HepG2 (cell line): ENCODE data around the gene DPEP3. TPM values are rescaled to one million over a fixed set of nuclear protein-coding genes. Genes with fewer than 3 reads are reported as not detected.

ENCODE experiments used
- ATRX ChIP-seq: sonication (generic); formaldehyde crosslinking; IDR thresholded peaks from 2 replicates; pipeline ENCODE4 v1.4.0; 2020; ENCODE audit warnings: missing genetic modification reagents, borderline replicate concordance
- GRHL1 ChIP-seq: sonication (generic); formaldehyde crosslinking; conservative IDR thresholded peaks from 2 replicates; pipeline ENCODE4 v1.8.0; 2022; ENCODE audit warnings: missing genetic modification reagents
- MLXIP ChIP-seq: sonication (generic); formaldehyde crosslinking; IDR thresholded peaks from 2 replicates; pipeline ENCODE4 v1.9.0; 2021; ENCODE audit warnings: missing genetic modification reagents, borderline replicate concordance
- MTERF4 ChIP-seq: sonication (generic); formaldehyde crosslinking; IDR thresholded peaks from 2 replicates; pipeline ENCODE4 v1.8.0; 2023; ENCODE audit warnings: mild to moderate bottlenecking, missing genetic modification reagents
- NCOA5 ChIP-seq: sonication (generic); formaldehyde crosslinking; IDR thresholded peaks from 2 replicates; pipeline ENCODE4 v1.4.0; 2020; ENCODE audit warnings: missing genetic modification reagents
- NFE2 ChIP-seq: sonication (generic); formaldehyde crosslinking; IDR thresholded peaks from 2 replicates; pipeline ENCODE4 v1.4.0; 2020; ENCODE audit warnings: missing genetic modification reagents
- NFIC ChIP-seq: IDR thresholded peaks from 2 replicates; pipeline ENCODE4 v1.6.1; 2012; ENCODE audit warnings: mild to moderate bottlenecking, low read length, inconsistent platforms
- RERE ChIP-seq: IDR thresholded peaks from 2 replicates; pipeline ENCODE4 v1.6.1; 2016; ENCODE audit warnings: low read depth, missing genetic modification reagents, missing compliant biosample characterization
- TAF15 ChIP-seq: fragments of 200-400 bp; formaldehyde crosslinking; IDR thresholded peaks from one replicate; pipeline ENCODE4 v1.6.1; 2018; ENCODE audit warnings: mild to moderate bottlenecking, low read depth, low read length; ENCODE audit not compliant: poor library complexity, severe bottlenecking
- ZNF136 ChIP-seq: sonication (generic); formaldehyde crosslinking; IDR thresholded peaks from 2 replicates; pipeline ENCODE4 v1.8.1; 2022; ENCODE audit warnings: low read depth, mild to moderate bottlenecking, moderate library complexity, missing genetic modification reagents
- ZNF646 ChIP-seq: sonication (generic); formaldehyde crosslinking; IDR thresholded peaks from 2 replicates; pipeline ENCODE4 v1.9.0; 2021; ENCODE audit warnings: mild to moderate bottlenecking, missing genetic modification reagents
- polyA plus RNA-seq, 8 experiments: library from polyadenylated mRNA; depleted of rRNA in 3 of 8; stranded (reverse) in 7 of 8; unstranded in 1 of 8; fragments of >200 nt; fragmentation: Illumina TruSeq in 4 of 8; extraction: Trizol in 4 of 8; gene quantifications; 2 replicates each; pipeline versions ENCODE4 v1.2.1 to v1.2.3, GENCODE V29; 2011 to 2016; ENCODE audit warnings: low read depth in 4 of 8, missing spikeins in 1 of 8, mixed read lengths in 1 of 8; ENCODE audit not compliant: insufficient read depth in 1 of 8
- total RNA-seq, 5 experiments: library from RNA; depleted of rRNA; stranded (reverse); fragments of >200 nt; fragmentation: Illumina TruSeq; extraction: Trizol; gene quantifications; 2 replicates each; pipeline ENCODE4 v1.2.3, GENCODE V29; 2016; ENCODE audit warnings: low read depth in 1 of 5

Gene DPEP3
- total and polyA plus RNA-seq, 2 of the 13 experiments (the other 11 are each of a cell fraction or from before 2014, with no cell fraction given), result not detected

GRCh38 chr16:67943256-67943618 is 37.1 kb downstream of the DPEP3 start (continued):
- TF ChIP-seq ZNF646 (no peak), TAF15 (no peak), MLXIP (no peak), GRHL1 (no peak), ZNF136 (CRISPR knock-in tag) (no peak), NCOA5 (CRISPR knock-in tag) (no peak), MTERF4 (CRISPR knock-in tag) (no peak), NFE2 (CRISPR knock-in tag) (no peak), NFIC (no peak), RERE (peak; percentile 55; the same call in 1 of the 2 replicates), ATRX (CRISPR knock-in tag) (no peak)
